Transverse colon (tissue), 4 donors: Measurements from ENCODE around the gene HNRNPUL1. TPM values are rescaled to one million over a fixed set of nuclear protein-coding genes. Genes with fewer than 3 reads are reported as not detected.
"Not testable (repeated sequence)": the region's sequence is repeated elsewhere in the genome, so short reads cannot be mapped to it uniquely, and the experiment has no call there.

Experiments used
- DNase-seq: peaks from one replicate; pipeline ENCODE4 v3.0.0-alpha.2; 2019
- H3K27ac ChIP-seq, 4 donors: fragments of 200-600 bp; sonication (generic); 2 replicates each; pipeline ENCODE4 v1.5.1; 2016 to 2018; ENCODE audit warnings: inconsistent platforms in 4 of 4
- H3K27me3 ChIP-seq: fragments of 200-600 bp; sonication (generic); 2 replicates; pipeline ENCODE4 v1.5.1; 2017; ENCODE audit warnings: inconsistent platforms
- H3K36me3 ChIP-seq, 4 donors: fragments of 200-600 bp; sonication (generic); 2 replicates each; pipeline ENCODE4 v1.5.1; 2017 to 2019; ENCODE audit warnings: inconsistent platforms in 4 of 4
- H3K4me1 ChIP-seq, 4 donors: fragments of 200-600 bp; sonication (generic); 2 replicates each; pipeline ENCODE4 v1.5.1; 2017 to 2020; ENCODE audit warnings: inconsistent platforms in 4 of 4
- H3K4me3 ChIP-seq, 4 donors: fragments of 200-600 bp; sonication (generic); 1 replicate in 1 of 4; 2 replicates in 3 of 4; pipeline versions ENCODE4 v1.5.1 to v1.6.1; 2017 to 2019; ENCODE audit warnings: inconsistent platforms in 4 of 4
- H3K9me3 ChIP-seq, 2 donors: fragments of 200-600 bp; sonication (generic); 2 replicates each; pipeline ENCODE4 v1.5.1; 2017 to 2019; ENCODE audit warnings: inconsistent platforms in 2 of 2
- CTCF ChIP-seq, 5 experiments: fragments of 200-600 bp in 3 of 5; fragments of 450-650 bp in 2 of 5; sonication (generic) in 3 of 5; IDR thresholded peaks; 1 replicate in 2 of 5; 2 replicates in 3 of 5; pipeline ENCODE4 v1.5.1; 2016 to 2017; ENCODE audit warnings: antibody characterized with exemption in 5 of 5, inconsistent platforms in 3 of 5, mild to moderate bottlenecking in 2 of 5, moderate library complexity in 1 of 5
- EP300 ChIP-seq: sonication (generic); formaldehyde crosslinking; IDR thresholded peaks from one replicate; pipeline ENCODE4 v1.6.1; 2017; ENCODE audit warnings: antibody characterized with exemption, low read depth
- POLR2A ChIP-seq: fragments of 450-650 bp; IDR thresholded peaks from one replicate; pipeline ENCODE4 v1.6.1; 2016; ENCODE audit warnings: antibody characterized with exemption, mild to moderate bottlenecking, moderate library complexity
- POLR2AphosphoS5 ChIP-seq, 3 donors: sonication (generic); formaldehyde crosslinking; IDR thresholded peaks; one replicate each; pipeline ENCODE4 v1.6.1; 2016; ENCODE audit warnings: antibody characterized with exemption in 3 of 3
- WGBS, 2 donors: methylation state at CpG; one replicate each; pipeline ENCODE4 v1.1.5; 2018; ENCODE audit warnings: low coverage in 1 of 2; 5-methylcytosine and 5-hydroxymethylcytosine counted together
- in situ Hi-C, 4 donors: fragments of 200-750 bp; cut with MboI; loops; one replicate each; pipeline versions ENCODE4 v1.15.0 to v1.15.1; 2017; ENCODE audit warnings: low sequenced_read_pairs in 3 of 4, low pct_ligation_motif_present in 1 of 4, low pct_unique_long_range_greater_than_20kb in 1 of 4
- intact Hi-C: fragments of 100-400 bp; cut with DNase I; formaldehyde crosslinking; loops from one replicate; pipeline ENCODE4 v1.15.1; 2023; ENCODE audit warnings: low total_unique reads
- total RNA-seq, 4 donors: library from RNA; depleted of rRNA; stranded (reverse); fragments of >200 nt; gene quantifications; one replicate each; pipeline ENCODE4 v1.1.0, GENCODE V29; 2016

HNRNPUL1 gene
- total RNA-seq, 4 donors from 2014 or later = 115 to 296 (median 145) TPM

- WGBS, 2 donors = 42 to 50% methylated on average over 7 to 9 of the region's 9 CpGs
- Histone ChIP-seq H3K27me3 (no peaks in the 10 kb centered on the region), H3K9me3 (no peaks in the 10 kb centered on the region), H3K4me1 (peaks cover 3 to 25% (median 15%) of the 10 kb centered on the region in 4 donors), H3K36me3 (no peaks in the 10 kb centered on the region), H3K27ac (peak overlapping the region; percentile 85 to 92 (median 88)), H3K4me3 (peak overlapping the region; percentile 22 to 57 (median 48))
- in situ Hi-C loops = no loop called here
- TF ChIP-seq CTCF (IDR thresholded peaks at IDR 0.05) = no peak
- no peak for TF ChIP-seq EP300
- DNase-seq = no peak
- intact Hi-C loops = no loop called here
These were observed 37.2 kb upstream of the HNRNPUL1 start for GRCh38 chr19:41226874-41227390.

- TF ChIP-seq POLR2AphosphoS5 (IDR thresholded peaks at IDR 0.05) (no peak), EP300 (no peak), CTCF (IDR thresholded peaks at IDR 0.05) (no peak), POLR2A (no peak)
- Histone ChIP-seq H3K27me3 (no peaks in the 10 kb centered on the region), H3K36me3 (no peaks in the 10 kb centered on the region), H3K9me3 (no peaks in the 10 kb centered on the region), H3K4me3 (no peak overlapping the region), H3K4me1 (peaks cover 3 to 24% (median 15%) of the 10 kb centered on the region in 4 donors), H3K27ac (no peak overlapping the region)
- intact Hi-C loops = no loop called here
- in situ Hi-C loops = no loop called here
- DNase-seq = no peak
- 81 to 100% methylated on average over 1 to 3 of the region's 3 CpGs for WGBS, 2 donors
These were observed 35.7 kb upstream of the HNRNPUL1 start for GRCh38 chr19:41228486-41228885.

GRCh38 chr19:41229338-41229737, 34.8 kb upstream of the HNRNPUL1 start:
- H3K4me3 ChIP-seq, H3K27ac ChIP-seq, H3K36me3 ChIP-seq, in situ Hi-C loops, intact Hi-C loops, H3K9me3 ChIP-seq, DNase-seq, H3K27me3 ChIP-seq: not testable (repeated sequence)
- H3K4me1 ChIP-seq = peaks cover 3 to 18% (median 13%) of the 10 kb centered on the region in 4 donors
- 82 to 88% methylated on average over 5 of the region's 5 CpGs for whole genome bisulfite sequencing, 2 donors

DNA sequence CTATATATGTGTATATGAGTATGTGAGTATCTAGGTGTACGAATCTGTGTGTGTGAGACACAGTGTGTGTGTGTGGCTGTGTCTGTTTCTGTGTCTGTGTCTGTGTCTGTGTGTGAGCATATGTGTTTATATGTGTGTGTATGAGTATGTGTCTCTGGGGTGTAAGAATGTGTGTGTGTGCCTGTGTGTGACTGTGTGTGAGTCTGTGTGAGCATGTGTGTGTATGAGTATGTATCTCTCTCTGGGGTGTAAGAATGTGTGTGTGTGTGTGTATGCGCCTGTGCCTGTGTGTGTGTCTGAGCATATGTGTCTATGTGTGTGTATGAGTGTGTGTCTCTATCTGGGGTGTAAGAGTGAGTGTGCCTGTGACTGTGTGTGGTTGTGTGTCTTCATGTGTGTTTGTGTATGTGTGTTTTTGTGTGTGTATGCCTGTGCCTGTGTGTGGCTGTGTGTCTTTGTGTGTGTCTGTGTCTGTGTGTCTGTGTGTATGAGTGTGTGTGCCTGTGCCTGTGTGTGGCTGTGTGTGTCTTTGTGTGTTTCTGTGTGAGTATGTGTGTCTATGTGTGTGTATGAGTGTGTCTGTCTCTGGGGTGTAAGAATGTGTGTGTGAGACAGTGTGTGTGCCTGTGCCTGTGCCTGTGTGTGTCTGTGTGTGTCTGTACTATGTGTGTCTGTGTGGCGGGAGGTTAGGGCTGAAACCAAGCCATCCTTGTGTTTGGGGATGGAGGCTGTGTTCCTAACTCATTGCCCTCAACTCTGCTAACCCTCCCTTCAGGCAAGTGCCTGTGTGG, 33.9 kb upstream of the HNRNPUL1 start:
- H3K4me3 ChIP-seq = no peak overlapping the region
- DNase-seq = no peak
- 94 to 100% methylated on average over 1 to 3 of the region's 3 CpGs for WGBS, 2 donors
- H3K36me3 ChIP-seq = no peaks in the 10 kb centered on the region
- in situ Hi-C loops = no loop called here
- no peaks in the 10 kb centered on the region for H3K27me3 ChIP-seq
- no peaks in the 10 kb centered on the region for H3K9me3 ChIP-seq
- TF ChIP-seq EP300 (no peak), CTCF (IDR thresholded peaks at IDR 0.05) (no peak)
- peaks cover 3 to 17% (median 13%) of the 10 kb centered on the region in 4 donors for H3K4me1 ChIP-seq
- no peak overlapping the region for H3K27ac ChIP-seq
- intact Hi-C loops = no loop called here
